AG09309 (cell line): ENCODE data around the gene TSSK2.

Experiments
- DNase-seq: peaks from one replicate; pipeline ENCODE4 v3.0.0-alpha.2; 2010; ENCODE audit warnings: low read depth
- H3K4me3 ChIP-seq: 2 replicates; pipeline ENCODE4 v1.5.1; 2011; ENCODE audit warnings: mild to moderate bottlenecking, low read depth, low read length, moderate library complexity; ENCODE audit not compliant: control insufficient read depth
- CTCF ChIP-seq: IDR thresholded peaks from 2 replicates; pipeline ENCODE4 v1.5.1; 2011; ENCODE audit warnings: mild to moderate bottlenecking, low read depth, low read length, inconsistent platforms; ENCODE audit not compliant: insufficient read depth, control insufficient read depth; ENCODE audit errors: missing control alignments

Gene TSSK2

DNA sequence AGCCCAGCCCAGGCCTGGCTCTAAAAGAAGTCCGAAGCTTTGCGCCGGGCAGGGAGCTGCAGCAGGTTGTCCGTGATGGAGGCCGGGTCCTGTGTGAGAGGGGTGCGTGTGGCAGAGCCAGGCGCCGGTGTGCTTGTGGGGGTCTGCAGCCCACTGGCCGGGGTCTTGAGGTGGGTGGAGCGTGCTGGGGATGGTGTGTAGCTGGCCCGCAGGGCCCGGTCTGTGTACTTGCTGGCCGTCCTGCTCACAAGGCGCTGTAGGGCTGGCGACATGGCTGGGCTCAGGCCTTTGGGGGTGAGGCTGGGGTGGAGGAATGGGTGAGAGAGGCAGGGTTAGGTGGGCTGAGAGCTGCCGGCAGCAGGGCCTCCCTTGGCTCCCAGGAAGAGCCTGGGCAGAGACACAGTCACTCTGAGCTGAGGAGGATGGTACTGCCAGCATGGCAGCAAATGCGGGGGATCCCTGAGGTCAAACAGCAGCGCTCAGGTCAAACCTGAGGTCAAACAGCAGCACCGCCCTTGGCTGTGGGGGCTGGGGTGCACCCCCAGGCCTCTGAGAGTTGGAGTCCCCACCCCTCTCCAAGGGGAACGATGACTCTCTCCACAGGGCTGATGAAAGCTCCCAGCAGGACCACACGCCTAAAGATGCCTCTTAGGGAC lies 3.2 kb downstream of the TSSK2 start:
- no peak for TF ChIP-seq CTCF
- DNase-seq, result no peak
- no peak overlapping the region for H3K4me3 ChIP-seq

GRCh38 chr22:19134874-19135273 lies 3.8 kb downstream of the TSSK2 start:
- no peak for DNase-seq
- TF ChIP-seq CTCF, result no peak
- no peak overlapping the region for H3K4me3 ChIP-seq

DNA sequence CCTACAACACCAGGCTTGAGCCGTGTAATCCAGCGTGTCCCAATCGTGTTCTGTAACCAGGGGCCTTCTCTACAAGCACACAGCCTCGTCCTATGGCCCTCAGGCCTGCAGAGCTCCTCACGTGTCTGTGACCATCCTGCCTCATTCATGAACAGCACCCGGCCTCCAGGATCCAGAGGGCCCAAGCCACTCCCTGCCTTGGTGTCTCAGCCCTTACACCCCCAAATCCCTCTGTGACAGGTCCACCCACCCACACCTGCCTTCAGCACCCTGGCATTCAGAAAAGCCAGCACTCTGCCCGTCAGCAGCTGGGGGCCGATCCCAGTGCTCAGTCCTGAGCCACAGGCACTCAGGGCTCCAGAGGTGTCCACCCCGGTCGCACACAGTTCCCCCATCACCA lies 5.8 kb downstream of the TSSK2 start:
- no peak for DNase-seq
- no peak for TF ChIP-seq CTCF
- no peak overlapping the region for H3K4me3 ChIP-seq

- DNase-seq, result no peak
- TF ChIP-seq CTCF, result no peak
- no peak overlapping the region for H3K4me3 ChIP-seq
Observed at GRCh38 chr22:19137384-19138216, 6.5 kb downstream of the TSSK2 start.

DNA sequence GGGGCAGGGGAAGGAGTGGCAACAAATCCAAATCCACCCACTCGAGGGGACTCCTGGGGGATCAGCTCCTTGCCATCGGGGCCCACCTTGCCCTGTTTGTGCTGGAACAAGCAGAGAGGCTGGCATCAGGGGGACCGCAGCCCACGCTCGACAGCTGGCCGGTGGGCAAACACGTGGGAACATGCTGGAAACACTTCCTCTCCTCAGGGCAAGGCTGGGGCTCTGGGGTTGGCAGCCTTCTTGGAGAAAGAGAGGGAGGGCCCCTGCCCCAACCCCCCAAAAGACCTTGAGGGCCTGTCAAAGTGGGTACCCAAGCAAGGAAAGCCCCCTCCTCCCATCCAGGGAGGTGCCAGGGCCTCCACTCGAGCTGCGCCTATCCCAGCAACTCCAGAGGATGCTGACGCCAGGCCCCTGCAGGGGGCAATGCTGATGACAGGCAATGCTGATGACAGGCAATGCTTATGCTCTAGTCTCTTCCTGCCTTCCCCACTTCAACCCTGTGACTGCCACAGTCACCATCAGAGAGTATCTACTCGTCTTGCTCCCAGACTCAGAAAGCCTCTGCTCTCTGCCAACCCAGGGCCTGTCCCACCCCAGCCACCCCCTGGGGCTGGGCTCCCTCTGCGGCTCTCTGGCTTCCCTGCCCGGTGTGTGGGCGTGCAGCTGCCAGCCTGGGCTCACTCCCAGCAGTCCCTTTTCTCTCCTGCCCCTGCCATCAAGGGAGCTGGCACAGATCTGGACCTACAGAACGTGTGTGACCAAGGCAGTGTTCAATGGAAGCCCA lies 7.3 kb downstream of the TSSK2 start:
- TF ChIP-seq CTCF, result no peak
- no peak overlapping the region for H3K4me3 ChIP-seq
- no peak for DNase-seq

- no peak for TF ChIP-seq CTCF
- DNase-seq, result no peak
- no peak overlapping the region for H3K4me3 ChIP-seq
Observed at GRCh38 chr22:19139001-19139356, 7.9 kb downstream of the TSSK2 start.
